Measurements from ENCODE around the gene DNAI1.
A peak's percentile ranks its signal among the peaks of the same experiment; 100 is the strongest.
"Not testable (repeated sequence)": the region's sequence is repeated elsewhere in the genome, so short reads cannot be mapped to it uniquely, and the experiment has no call there.

The DNAI1 gene

GRCh38 chr9:34522971-34523797, 64.6 kb downstream of the DNAI1 start, which contains the start of gene ENHO:
ENHO (minus strand) TSS chr9:34522990; CDS start chr9:34521695, 1,295 bp downstream.
- DNase-seq (ENCODE audit: low read depth in 1 of 2, low spot score in 1 of 2) = peak; percentile 64 to 80
- H3K27ac ChIP-seq (replicated peaks) = no peak within 1 kb of the TSS
- peaks cover 4% of the 10 kb centered on the region for H3K27me3 ChIP-seq (ENCODE audit: insufficient read depth, poor library complexity, severe bottlenecking)

DNA sequence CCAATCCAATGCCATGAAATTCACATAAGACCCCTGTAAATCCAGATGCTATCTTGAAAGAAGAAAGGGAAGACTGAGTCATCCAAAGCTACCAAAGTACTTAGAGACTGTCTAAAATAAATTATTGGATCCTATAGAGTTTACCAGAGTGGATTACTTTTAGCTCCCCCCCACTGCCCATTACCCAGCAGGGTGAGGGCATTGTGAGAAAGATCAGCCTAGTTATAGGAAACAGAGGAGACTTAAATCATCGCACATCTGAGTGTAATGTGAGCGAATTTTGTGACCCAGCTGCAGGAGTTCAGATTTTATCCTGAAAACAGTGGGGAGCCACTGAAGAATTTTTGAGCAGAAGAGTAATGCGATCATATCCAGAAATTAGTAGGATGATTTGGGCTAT, 65.7 kb downstream of the DNAI1 start:
- no peak for DNase-seq (ENCODE audit: low read depth in 1 of 2, low spot score in 1 of 2)
- peaks cover 4% of the 10 kb centered on the region for H3K27me3 ChIP-seq (ENCODE audit: insufficient read depth, poor library complexity, severe bottlenecking)
- no peak overlapping the region for H3K4me3 ChIP-seq (replicated peaks; ENCODE audit: insufficient read depth, low read length)
- no peak overlapping the region for H3K27ac ChIP-seq (replicated peaks)
- TF ChIP-seq SPI1 (IDR thresholded peaks at IDR 0.05; ENCODE audit: borderline replicate concordance, low read depth) = no peak
- TF ChIP-seq, protein P1, sequence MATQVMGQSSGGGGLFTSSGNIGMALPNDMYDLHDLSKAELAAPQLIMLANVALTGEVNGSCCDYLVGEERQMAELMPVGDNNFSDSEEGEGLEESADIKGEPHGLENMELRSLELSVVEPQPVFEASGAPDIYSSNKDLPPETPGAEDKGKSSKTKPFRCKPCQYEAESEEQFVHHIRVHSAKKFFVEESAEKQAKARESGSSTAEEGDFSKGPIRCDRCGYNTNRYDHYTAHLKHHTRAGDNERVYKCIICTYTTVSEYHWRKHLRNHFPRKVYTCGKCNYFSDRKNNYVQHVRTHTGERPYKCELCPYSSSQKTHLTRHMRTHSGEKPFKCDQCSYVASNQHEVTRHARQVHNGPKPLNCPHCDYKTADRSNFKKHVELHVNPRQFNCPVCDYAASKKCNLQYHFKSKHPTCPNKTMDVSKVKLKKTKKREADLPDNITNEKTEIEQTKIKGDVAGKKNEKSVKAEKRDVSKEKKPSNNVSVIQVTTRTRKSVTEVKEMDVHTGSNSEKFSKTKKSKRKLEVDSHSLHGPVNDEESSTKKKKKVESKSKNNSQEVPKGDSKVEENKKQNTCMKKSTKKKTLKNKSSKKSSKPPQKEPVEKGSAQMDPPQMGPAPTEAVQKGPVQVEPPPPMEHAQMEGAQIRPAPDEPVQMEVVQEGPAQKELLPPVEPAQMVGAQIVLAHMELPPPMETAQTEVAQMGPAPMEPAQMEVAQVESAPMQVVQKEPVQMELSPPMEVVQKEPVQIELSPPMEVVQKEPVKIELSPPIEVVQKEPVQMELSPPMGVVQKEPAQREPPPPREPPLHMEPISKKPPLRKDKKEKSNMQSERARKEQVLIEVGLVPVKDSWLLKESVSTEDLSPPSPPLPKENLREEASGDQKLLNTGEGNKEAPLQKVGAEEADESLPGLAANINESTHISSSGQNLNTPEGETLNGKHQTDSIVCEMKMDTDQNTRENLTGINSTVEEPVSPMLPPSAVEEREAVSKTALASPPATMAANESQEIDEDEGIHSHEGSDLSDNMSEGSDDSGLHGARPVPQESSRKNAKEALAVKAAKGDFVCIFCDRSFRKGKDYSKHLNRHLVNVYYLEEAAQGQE (IDR thresholded peaks at IDR 0.05; ENCODE audit: insufficient replicate concordance, low read depth) = no peak
- TF ChIP-seq GABPA (IDR thresholded peaks at IDR 0.05; ENCODE audit: low read depth) = no peak
- TF ChIP-seq CTCF (IDR thresholded peaks at IDR 0.05; ENCODE audit: insufficient read depth, low read length) = no peak
- no peak for TF ChIP-seq POLR2AphosphoS5 (IDR thresholded peaks at IDR 0.05; ENCODE audit: low read depth)

More at GRCh38 chr9:34522971-34523797, 64.6 kb downstream of the DNAI1 start, which contains the start of gene ENHO:
- peak within 1 kb of the TSS; percentile 29 for H3K4me3 ChIP-seq (replicated peaks; ENCODE audit: insufficient read depth, low read length)
- TF ChIP-seq POLR2AphosphoS5 (IDR thresholded peaks at IDR 0.05; ENCODE audit: low read depth) (no peak), CTCF (IDR thresholded peaks at IDR 0.05; ENCODE audit: insufficient read depth, low read length) (no peak), GABPA (IDR thresholded peaks at IDR 0.05; ENCODE audit: low read depth) (no peak)
- TF ChIP-seq, protein P1 (IDR thresholded peaks at IDR 0.05; ENCODE audit: insufficient replicate concordance, low read depth) = no peak

DNA sequence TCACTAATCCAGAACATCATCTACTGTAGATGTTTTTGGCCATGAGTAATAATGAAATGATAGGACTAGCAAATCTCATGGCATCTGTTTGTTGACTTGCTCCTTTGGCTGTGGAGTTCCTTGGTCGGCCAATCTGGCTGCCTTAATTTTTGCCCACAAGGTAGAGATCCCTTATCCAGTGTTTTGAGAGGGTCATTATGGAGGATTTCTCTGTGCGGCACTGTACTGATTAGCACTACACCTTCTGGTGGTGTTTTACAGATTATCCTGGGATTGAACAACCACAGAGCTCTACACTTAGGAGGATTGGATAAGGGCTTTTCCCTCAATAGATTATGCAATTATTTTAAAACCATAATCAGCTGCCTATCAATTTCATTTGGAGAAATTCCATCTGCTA, 67.4 kb downstream of the DNAI1 start:
- Histone ChIP-seq H3K27ac (replicated peaks) (no peak overlapping the region), H3K4me3 (replicated peaks; ENCODE audit: insufficient read depth, low read length) (no peak overlapping the region), H3K27me3 (ENCODE audit: insufficient read depth, poor library complexity, severe bottlenecking) (peaks cover 4% of the 10 kb centered on the region)
- DNase-seq (ENCODE audit: low read depth in 1 of 2, low spot score in 1 of 2) = no peak
- no peak for TF ChIP-seq SPI1 (IDR thresholded peaks at IDR 0.05; ENCODE audit: borderline replicate concordance, low read depth)
- no peak for TF ChIP-seq CTCF (IDR thresholded peaks at IDR 0.05; ENCODE audit: insufficient read depth, low read length)
- no peak for TF ChIP-seq GABPA (IDR thresholded peaks at IDR 0.05; ENCODE audit: low read depth)
- TF ChIP-seq, protein P1 (IDR thresholded peaks at IDR 0.05; ENCODE audit: insufficient replicate concordance, low read depth) = no peak
- TF ChIP-seq POLR2AphosphoS5 (IDR thresholded peaks at IDR 0.05; ENCODE audit: low read depth) = no peak

DNA sequence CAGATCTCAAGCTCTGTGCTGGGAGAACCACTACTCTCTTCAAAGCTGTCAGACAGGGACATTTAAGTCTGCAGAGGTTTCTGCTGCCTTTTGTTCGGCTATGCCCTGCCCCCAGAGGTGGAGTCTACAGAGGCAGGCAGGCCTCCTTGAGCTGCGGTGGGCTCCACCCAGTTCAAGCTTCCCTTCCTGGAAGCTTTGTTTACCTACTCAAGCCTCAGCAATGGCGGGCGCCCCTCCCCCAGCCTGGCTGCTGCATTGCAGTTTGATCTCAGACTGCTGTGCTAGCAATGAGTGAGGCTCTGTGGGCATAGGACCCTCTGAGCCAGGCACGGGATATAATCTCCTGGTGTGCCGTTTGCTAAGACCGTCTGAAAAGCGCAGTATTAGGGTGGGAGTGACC, 73.4 kb downstream of the DNAI1 start:
- H3K4me3 ChIP-seq (replicated peaks; ENCODE audit: insufficient read depth, low read length); H3K27me3 ChIP-seq (ENCODE audit: insufficient read depth, poor library complexity, severe bottlenecking); DNase-seq (ENCODE audit: low read depth in 1 of 2, low spot score in 1 of 2); H3K27ac ChIP-seq (replicated peaks): not testable (repeated sequence)
